Body of pancreas (tissue), 4 donors: Measurements from ENCODE around the gene HSF5.

ENCODE experiments used
- POLR2A ChIP-seq, 3 donors: fragments of 450-650 bp; IDR thresholded peaks; one replicate each; pipeline ENCODE4 v1.6.1; 2016; ENCODE audit warnings: antibody characterized with exemption in 3 of 3, mild to moderate bottlenecking in 2 of 3
- TF ChIP-seq, protein P1 (sequence below), 7 experiments: fragments of 450-650 bp in 4 of 7; fragments of 200-600 bp in 3 of 7; sonication (generic) in 3 of 7; IDR thresholded peaks; one replicate each; pipeline ENCODE4 v1.5.1; 2016 to 2019; ENCODE audit warnings: antibody characterized with exemption in 7 of 7

DNA sequence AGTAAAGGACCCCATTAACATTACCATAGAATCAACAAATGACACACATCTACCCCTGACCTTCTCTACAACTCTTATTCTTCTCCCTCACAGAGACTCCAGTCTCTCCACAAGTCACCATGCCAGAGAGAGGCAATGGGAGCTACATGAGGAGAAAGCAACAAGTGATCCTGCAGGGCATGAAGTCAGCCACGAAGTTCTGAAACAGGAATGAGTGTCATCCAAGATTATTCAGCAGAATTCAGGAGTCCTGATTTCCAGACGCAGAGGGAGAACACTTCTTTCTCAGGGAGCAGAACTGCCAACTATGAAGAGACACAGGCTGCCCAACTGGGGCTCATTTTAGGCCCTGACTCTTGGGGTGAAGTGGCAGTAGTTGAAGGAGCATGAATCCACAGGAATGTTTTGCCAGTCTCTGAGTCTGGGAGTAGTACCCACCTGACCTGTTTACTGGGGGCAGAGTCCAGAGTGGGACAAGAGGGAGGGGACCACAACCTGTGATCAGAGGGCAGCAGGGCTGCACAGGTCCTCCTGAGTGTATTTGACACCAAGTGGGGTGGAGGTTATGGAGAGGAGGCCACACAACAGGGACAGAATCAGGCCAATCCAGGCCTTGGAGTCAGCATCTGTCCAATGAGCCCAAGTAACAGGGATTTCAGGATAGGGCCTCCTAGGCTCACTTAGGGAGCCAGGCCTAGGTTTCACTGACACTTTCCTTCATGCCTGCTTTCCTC lies 28.6 kb upstream of the HSF5 start:
- TF ChIP-seq, protein P1, sequence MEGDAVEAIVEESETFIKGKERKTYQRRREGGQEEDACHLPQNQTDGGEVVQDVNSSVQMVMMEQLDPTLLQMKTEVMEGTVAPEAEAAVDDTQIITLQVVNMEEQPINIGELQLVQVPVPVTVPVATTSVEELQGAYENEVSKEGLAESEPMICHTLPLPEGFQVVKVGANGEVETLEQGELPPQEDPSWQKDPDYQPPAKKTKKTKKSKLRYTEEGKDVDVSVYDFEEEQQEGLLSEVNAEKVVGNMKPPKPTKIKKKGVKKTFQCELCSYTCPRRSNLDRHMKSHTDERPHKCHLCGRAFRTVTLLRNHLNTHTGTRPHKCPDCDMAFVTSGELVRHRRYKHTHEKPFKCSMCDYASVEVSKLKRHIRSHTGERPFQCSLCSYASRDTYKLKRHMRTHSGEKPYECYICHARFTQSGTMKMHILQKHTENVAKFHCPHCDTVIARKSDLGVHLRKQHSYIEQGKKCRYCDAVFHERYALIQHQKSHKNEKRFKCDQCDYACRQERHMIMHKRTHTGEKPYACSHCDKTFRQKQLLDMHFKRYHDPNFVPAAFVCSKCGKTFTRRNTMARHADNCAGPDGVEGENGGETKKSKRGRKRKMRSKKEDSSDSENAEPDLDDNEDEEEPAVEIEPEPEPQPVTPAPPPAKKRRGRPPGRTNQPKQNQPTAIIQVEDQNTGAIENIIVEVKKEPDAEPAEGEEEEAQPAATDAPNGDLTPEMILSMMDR (IDR thresholded peaks at IDR 0.05) = no peak
- TF ChIP-seq POLR2A (IDR thresholded peaks at IDR 0.05) = no peak
